Fibroblast of skin of right quadriceps (primary cell): ENCODE results near the gene TMEM129.
"Not testable (repeated sequence)": the region's sequence is repeated elsewhere in the genome, so short reads cannot be mapped to it uniquely, and the experiment has no call there.

Experiments used
- DNase-seq: peaks from one replicate; pipeline ENCODE4 v3.0.0-alpha.2; 2013

The TMEM129 gene

DNA sequence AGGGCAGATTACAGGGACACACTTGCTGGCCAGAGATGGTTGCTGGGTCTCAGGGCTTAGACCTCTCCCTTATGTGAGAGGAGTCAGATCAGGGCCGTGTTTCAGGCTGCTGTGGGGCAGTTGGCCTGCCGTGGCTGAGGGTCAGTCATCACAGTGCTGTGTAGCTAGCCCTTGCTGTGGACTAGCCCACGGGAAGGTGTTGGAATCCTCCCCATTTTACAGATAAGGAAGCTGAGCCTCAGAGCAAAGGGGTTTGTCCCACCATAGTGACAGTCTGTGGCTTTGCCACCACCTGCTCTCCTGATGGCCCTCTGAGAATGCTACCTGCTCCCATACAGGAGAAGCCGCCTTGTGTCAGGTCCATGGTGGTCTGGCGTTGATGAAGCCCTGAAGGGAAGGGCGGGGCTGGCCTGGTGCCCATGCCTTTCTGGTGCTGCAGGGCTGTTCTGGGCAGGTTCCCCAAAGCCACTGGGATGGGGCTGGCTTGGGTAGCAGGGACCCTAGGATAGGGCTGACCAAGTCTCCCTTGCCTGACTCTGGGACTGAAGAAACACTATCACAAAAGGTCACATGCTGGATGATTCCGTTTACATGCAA, 34.6 kb downstream of the TMEM129 start:
- DNase-seq: no peak

DNA sequence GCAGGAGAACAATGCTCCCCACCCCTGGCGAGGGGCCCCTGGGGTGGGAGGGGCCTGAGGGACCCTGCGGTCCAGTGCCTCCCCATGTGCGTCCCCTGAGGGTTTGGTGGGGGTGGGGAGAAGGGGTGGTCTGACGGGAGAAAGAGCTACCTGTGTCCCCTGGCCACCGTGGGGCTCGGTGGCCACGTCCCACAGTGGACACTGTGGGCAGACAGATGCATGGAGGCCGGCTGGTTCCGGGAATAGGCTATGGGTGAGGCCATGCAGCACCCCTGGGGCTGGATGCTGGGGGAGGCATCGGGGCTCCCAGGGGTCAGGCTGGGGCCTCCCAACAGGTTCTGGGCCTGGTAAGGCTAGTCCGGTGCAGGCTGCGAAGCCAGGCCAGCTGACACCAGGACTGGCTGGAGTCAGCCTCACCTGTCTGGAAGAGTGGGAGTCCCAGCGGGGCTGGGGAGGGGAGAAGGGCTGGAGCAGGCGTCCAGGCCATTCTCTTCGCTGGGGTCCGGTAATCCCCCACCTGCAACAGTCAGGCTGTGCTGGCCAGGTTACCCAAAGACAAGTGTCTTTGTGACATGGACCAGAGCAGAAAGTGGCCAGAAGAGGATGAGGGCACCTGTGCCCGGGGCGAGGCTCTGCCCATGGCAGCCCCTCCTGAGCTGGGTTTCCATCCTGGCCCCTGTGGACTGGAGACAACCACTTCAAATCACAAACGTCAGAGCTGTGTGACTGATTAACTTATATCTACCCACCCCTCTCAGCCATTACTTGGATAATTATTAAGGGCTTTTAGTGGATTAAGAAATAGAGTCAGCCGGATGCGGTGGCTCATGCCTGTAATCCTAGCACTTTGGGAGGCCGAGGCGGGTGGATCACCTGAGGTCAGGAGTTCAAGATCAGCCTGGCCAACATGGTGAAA, 35.6 kb downstream of the TMEM129 start:
- DNase-seq: no peak

DNA sequence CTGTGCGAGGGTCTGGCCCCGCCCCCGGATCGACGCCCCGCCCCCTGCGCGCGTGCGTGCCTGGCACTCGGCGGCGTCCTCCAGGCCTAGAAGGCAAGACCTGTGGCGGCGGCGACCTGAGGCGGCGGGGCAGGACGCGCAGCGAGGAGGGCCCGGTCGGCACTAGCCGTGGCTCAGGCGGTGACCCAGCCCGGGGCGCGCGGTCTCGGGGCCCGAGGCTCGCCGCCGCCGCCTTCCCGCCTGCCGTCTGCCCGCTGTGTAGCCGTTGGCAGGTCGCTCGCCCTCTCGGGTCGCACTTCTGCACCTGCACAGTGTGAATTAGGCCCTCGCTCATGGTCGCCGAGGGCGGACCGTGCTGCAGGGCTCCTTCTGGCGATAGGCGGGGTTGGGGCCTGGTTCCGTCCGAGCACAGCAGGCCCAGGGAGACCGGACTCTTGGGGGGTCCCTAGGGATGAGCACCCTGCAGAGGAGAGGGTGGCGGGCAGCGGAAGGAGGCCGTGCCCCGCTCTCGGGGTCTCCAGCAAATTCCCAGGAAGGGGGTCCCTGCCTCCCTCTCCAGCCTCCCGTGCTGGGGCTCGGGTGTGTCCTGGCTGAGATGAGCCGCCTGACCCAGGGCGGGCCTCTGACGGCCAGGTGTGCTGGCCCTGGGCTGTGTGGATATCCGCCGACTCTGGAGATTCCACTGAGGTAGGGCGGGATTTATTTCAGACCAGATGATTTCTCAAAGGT, 36.5 kb downstream of the TMEM129 start:
- no peak for DNase-seq

DNA sequence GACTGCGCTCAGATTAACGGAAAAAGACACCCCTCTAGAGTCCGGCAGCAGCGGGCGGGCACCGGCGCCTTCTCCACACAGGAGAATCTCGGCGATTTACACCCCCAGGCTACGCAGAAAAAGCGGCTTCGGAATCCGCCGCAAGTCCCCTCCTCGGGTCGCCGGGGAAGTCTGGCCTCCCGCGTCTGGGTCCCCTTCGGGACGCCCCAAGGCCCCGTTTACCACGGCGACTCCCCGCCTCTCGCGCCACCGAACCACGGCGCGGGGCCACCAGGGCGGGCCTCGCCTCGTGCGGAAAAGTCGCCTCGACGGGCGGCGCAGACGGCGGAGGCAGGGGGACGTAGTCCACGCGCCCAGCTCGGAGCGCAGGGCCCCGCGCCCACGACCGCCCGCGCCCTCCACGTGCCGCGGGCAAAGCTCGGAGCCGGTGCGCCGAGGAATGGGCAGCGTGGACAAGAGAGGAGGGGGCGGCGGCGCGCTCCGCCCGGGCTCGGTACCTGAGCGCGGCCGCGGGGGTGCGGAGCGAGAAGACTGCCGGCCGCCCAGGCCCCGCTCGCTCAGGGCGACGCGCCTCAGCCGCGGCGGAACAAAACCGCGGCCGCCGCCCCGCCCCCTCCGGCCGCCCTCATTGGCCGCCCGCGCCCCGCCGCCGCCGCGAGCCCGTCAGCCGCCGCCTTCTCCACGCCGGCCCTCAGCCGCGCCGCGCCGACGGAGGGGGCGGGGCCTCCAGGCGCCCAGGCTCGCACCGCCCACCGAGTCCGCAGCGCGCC, 37.2 kb downstream of the TMEM129 start, which contains the start of gene FAM53A:
TSS of gene FAM53A (minus strand) at position 578 of the 770 bp plus-strand sequence. CDS start 15,572 bp downstream, outside the sequence.
- DNase-seq: peak; percentile 87

DNA sequence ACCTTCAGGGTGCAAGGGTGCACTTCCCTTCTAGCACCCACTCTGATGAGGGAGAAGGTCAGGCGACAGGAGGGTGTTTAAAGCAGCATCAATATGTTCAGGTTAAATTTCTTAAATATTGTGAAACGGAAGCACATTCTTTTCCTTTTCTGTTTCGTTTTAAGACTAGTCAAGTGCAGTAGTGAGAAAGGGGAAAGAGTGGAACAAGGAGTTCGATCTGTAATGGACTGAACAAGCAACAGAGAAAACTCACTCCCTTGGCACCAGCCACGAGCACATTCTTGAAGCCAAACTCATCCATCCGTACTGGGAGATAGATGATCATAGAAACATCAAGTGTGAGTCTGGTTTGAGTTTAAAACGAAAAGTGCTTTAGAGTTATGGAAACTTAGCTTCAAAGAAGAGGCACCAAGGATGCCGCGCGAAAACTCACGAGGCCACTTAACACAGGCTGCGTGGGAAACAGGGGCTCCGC, 37.8 kb downstream of the TMEM129 start:
- DNase-seq: peak; percentile 85

DNA sequence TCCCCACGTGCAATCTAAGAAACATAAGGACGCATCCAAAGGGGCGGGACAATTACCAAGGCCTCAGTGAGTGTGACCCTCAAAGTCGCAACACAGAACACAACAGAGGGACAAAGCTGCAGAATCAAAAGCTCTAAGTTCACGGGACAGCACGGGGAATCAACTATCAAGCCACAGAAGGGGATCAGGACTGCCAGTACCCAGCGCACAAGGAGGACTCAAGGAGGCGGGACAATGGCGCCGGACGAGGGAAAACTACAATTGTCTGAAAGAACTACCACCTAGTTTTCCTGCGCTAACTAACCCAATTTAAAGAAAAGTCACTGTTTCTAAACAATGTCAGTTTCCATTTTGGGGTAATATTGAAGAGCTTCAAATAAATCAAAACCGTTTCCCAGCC, 38.3 kb downstream of the TMEM129 start:
- DNase-seq: no peak

DNA sequence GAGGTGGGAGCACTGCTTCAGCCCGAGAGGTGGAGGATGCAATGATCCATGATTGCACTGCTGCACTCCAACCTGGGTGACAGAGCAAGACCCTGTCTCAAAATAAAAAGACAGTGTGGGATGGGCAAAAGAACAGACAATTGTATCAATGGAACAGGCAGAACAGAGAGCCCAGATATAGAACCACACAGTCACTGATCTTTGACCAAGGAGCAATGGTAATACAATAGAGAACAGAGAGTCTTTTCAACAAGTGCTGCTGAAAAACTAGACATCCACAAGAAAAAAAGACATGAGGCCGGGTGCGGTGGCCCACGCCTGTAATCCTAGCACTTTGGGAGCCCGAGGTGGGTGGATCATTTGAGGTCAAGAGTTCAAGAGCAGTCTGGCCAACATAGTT, 42.9 kb downstream of the TMEM129 start:
- DNase-seq: no peak

DNA sequence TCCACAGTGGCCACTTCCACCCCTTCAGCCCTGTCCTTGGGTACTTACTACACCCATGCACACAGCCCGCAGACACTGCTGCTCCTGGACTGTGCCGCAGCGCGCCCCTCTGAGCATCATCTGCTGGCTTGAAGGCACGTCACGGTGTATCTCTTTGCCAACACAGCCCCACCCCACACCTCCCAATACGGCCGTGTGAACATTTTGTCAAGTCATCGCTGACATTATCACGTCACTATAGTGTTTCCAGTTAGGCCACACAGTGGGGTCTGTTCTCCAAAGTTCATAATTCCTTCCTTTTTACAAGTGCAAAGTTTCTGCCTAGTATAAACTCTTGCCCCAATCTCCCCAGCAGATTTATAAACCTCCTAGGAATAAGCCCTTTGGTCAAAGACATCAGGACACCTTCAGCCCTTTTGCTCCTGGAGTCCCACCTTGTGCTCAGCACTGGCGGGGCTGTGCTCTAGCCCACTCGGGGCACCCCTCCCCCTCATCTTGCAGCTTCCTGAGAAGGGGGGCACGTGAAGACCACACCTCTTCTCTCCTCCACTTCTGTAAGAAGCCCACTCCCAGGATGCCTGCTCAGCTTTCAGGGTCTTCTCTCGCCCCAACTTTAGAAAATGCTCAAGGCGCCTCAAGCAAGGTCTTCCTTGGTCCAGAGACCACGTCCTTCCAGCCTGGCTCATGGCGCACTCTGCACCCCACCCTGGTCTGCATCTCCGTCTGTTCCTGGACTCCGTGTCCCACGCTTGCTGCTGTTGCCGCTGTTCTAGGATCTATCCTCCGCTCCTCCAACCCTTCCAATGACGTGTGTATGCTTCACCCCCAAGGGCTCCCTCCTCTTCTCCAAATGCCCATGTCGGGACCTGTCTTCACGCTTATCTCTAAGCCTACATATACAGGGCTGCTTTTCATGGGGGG, 44.3 kb downstream of the TMEM129 start:
- DNase-seq: no peak

DNA sequence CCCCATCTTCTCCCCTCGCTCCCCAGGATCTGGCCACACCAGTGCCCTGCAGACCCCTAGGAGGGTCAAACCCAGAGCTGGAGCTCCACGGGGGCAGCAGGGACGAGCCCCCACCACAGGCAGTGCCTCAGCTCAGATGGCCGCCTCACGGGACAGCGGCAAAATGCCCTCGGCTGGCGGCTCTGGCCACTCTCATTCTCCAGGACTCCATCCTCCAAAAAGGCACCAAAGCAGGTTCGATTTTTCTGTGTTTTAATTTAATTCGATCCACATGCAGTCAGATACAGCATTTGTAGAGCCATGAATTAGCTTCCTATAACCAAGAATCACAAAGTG, 45.4 kb downstream of the TMEM129 start:
- DNase-seq: no peak

DNA sequence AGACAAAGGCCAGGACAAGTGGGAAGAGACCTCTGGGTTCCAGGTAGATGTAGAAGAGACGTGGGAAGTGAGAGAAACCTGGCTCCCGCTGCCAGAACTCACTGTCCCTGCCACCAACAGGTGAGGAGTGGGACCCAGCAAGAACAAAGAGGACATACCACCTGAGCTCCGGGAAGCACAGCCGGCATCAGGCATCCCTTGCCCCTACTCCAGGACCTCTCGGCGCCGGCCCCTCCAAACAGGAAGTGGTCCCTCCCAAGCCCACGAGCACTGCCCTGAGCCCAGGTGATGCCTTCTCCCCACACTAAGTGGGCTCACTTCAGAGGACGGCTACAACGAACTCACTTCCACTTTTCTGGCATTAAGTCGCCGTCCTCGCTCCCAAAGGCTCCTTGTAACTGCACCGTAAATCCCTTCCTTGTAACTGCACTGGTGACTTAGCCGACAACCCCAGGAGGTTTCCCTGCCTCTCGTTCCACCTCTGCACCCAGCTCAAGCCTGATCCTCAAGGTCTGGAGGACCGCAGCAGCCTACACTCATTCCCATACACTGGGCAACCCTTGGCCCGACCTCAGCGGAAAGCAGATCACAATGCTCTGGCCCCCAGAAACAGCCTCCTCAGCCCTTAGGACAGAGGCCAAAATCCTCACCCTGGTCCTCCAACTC, 45.9 kb downstream of the TMEM129 start:
- no peak for DNase-seq

DNA sequence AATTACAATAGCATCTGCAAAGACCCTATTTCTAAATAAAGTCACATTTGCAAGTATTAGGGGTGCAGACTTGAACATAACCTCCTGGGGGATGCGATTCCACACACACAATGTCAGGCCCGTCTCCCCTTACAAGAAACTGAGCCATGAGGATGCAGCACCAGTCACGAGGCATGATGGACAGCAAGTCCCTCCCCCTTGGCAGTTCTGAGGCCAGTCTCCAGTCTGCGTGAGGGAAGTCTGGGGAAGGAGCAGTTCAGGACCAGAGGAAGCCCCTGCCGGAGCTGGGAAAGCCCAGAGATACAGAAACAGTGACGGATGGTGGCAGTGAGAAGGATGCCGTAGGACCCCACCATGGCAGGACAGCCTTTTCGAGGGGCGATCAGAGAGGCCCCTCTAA, 46.4 kb downstream of the TMEM129 start:
- no peak for DNase-seq

DNA sequence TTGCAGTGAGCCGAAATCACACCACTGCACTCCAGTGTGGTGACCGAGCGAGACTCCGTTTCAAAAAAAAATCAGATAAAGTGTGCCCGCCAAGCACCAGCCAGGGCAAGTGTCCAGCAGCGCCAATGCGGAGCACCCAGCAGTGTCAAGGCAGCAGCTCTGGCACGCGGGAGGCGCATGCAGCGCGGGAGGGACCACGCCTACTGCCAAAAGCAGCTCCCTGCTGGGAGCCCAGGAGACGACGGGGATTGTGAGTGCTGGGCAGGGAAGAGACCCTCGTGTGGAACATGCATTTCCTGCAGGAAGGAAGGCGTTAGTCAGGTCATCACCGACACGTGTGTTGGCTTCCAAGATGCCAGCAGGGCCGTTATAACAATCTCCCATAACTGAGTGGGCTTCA, 47.5 kb downstream of the TMEM129 start:
- no peak for DNase-seq

DNA sequence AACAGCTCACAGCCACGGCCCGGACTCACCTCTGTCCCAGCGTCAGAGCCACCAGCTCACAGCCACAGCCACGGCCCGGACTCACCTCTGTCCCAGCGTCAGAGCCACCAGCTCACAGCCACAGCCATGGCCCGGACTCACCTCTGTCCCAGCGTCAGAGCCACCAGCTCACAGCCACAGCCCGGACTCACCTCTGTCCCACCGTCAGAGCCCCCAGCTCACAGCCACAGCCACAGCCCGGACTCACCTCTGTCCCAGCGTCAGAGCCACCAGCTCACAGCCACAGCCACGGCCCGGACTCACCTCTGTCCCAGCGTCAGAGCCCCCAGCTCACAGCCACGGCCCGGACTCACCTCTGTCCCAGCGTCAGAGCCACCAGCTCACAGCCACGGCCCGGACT, 50.1 kb downstream of the TMEM129 start:
- DNase-seq: not testable (repeated sequence)

DNA sequence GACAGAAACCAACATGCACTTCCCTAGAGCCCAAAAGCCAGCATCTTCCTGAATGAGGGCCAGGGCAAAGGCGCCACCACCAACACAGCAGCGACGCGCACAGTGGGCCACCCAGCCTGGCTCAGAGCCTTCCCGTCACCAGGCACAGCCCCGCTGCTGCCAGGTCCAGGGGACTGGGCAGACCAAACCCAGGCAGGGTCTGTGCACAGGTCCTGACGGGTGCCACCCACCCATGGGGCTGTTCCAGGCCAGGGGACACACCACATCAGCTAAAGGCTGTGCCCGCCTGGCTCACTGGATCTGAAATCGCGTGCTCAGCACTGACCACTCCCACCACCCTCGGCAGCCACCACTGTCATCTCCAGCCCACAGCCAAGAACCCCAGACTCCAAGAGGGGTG, 50.8 kb downstream of the TMEM129 start:
- no peak for DNase-seq

DNA sequence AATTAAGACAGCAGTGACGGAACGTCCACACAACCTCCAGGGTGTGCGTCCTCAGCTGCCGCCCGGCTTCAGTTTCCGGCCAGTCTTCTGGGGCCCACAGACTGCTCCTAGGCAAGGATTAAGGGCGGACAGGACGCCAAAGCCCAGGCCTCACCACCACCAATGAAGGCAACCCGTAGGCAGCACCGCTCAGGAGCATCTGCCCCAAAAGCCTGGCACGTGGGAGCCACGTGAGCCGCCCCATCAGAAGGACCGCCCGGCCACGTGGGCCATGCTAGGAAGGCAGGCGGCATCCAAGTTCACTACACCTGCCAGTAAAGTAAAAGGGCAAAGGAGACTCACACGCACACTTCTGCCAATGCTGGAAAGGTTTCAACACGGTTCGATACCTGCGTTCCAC, 51.3 kb downstream of the TMEM129 start:
- DNase-seq: no peak

DNA sequence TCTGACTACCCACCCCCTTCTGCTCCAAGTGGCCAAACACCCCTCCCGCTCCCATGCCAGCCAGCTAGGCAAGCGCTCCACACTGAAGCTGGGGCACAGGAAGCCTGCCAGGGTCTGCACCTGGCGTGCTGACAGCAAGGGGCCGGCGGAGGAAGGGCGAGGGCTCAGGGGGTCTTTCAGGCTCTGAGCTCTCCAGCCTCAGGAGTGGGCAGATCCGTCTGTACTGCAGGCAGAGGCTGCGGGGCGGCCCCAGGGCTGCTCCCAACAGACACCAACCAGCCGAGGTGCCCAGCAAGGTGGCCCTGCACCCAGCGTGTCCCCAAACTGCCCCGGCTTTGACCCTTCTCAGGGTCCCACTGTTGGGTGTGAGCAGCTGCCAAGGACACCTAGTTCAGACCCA, 51.9 kb downstream of the TMEM129 start:
- no peak for DNase-seq

DNA sequence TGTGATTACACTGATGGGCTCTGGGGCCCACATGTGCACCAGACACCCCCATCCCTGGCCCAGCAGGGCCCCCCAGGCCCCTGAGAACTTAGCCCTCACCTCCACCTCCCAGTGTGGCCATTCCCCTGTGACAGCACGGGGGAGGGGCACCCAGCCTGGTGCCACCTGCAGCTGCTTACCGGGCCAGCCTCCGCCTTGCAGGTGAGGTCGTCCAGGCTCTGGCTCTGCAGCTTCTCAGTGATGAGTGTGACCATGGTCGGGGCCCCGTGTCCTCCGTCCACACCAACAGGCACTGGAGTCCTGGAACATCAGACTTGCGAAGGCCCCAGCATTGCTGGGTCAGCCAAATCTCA, 52.7 kb downstream of the TMEM129 start:
- DNase-seq: no peak

DNA sequence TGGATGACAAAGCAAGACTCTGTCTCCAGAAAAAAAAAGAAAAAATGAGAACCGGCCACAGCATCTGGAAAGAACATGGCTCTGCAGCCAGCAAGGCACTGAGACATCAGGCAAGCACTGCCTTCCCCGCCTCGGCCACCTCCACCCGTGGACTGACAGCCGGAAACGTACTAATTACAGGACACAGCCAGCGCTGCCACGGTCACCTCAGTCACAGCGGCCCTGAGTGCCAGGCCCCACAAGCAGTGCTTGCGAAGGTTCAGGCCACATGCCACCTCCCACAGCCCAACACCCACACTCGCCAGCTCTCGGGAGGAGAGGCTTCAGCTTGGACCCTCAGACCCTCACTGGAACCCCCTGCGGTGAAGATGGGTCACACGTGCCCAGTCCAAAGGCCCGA, 53.9 kb downstream of the TMEM129 start:
- no peak for DNase-seq

DNA sequence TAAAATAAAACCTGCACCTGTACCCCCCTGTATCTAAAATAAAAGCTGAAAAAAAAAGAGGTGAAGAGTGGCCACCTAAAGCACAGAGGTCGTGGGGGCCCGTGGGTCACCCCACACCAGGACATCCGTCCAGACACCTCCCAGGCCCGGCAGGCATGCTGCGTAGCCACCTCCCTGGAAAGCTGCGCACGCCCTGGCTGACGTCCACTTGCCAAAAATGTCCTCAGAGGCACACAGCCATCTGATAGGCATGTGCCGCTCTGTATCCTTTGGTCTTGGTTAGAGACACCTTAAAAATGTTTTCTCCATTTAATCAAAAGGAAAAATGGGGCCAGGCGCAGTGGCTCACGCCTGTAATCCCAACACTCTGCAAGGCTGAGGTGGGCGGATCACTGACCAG, 54.7 kb downstream of the TMEM129 start:
- no peak for DNase-seq
